ENCODE measurements around the gene FAM107B. TPM values are rescaled to one million over a fixed set of nuclear protein-coding genes. Genes with fewer than 3 reads are reported as not detected.

The FAM107B gene
- total and polyA plus RNA-seq, 8 donors = 22.6 to 105 (median 54.5) TPM

GRCh38 chr10:14781763-14782162 is 7.1 kb upstream of the FAM107B start:
- no peak for ATAC-seq
- Histone ChIP-seq H3K36me3 (no peaks in the 10 kb centered on the region), H3K27me3 (no peaks in the 10 kb centered on the region), H3K9me3 (no peaks in the 10 kb centered on the region), H3K27ac (no peak overlapping the region), H3K4me3 (no peak overlapping the region), H3K4me1 (peaks cover 0 to 13% (median 0%) of the 10 kb centered on the region in 3 donors)
- no peak for FAIRE-seq
- no peak for TF ChIP-seq CTCF (IDR thresholded peaks at IDR 0.05)
- no peak for DNase-seq
- intact Hi-C loops (cut with DNase I) = no loop called here
- WGBS, 2 donors = 85 to 91% methylated on average over 7 of the region's 7 CpGs

GRCh38 chr10:14779001-14779651 is 4.4 kb upstream of the FAM107B start:
- H3K4me3 ChIP-seq = no peak overlapping the region
- H3K9me3 ChIP-seq = no peaks in the 10 kb centered on the region
- H3K4me1 ChIP-seq = peaks cover 0 to 13% (median 0%) of the 10 kb centered on the region in 3 donors
- H3K36me3 ChIP-seq = no peaks in the 10 kb centered on the region
- TF ChIP-seq CTCF (IDR thresholded peaks at IDR 0.05) = no peak
- H3K27me3 ChIP-seq = no peaks in the 10 kb centered on the region
- H3K27ac ChIP-seq = peak overlapping the region in 2 of 4 donors; percentile 18
- ATAC-seq (peak; percentile 48 to 73 (median 67)), FAIRE-seq (no peak), DNase-seq (no peak)
- 39 to 44% methylated on average over 6 of the region's 6 CpGs for WGBS, 2 donors
- intact Hi-C loops (cut with DNase I) = no loop called here

GRCh38 chr10:14776546-14776945 is 1.8 kb upstream of the FAM107B start:
- FAIRE-seq = no peak

GRCh38 chr10:14775656-14776055 is 959 bp upstream of the FAM107B start:
- WGBS, 2 donors = 71 to 74% methylated on average over 3 of the region's 3 CpGs
- FAIRE-seq (no peak), ATAC-seq (no peak), DNase-seq (no peak)
- H3K27ac ChIP-seq = no peak overlapping the region
- intact Hi-C loops (cut with DNase I) = no loop called here
- no peak for TF ChIP-seq CTCF (IDR thresholded peaks at IDR 0.05)
- no peaks in the 10 kb centered on the region for H3K36me3 ChIP-seq
- H3K9me3 ChIP-seq = no peaks in the 10 kb centered on the region
- no peaks in the 10 kb centered on the region for H3K27me3 ChIP-seq
- H3K4me3 ChIP-seq = no peak overlapping the region
- peaks cover 0 to 13% (median 0%) of the 10 kb centered on the region in 3 donors for H3K4me1 ChIP-seq

More at GRCh38 chr10:14776546-14776945, 1.8 kb upstream of the FAM107B start:
- H3K9me3 ChIP-seq = no peaks in the 10 kb centered on the region
- H3K27ac ChIP-seq = no peak overlapping the region
- H3K4me1 ChIP-seq = peaks cover 0 to 13% (median 0%) of the 10 kb centered on the region in 3 donors
- no peak for TF ChIP-seq CTCF (IDR thresholded peaks at IDR 0.05)
- no peak overlapping the region for H3K4me3 ChIP-seq
- no peaks in the 10 kb centered on the region for H3K36me3 ChIP-seq
- ATAC-seq = no peak
- intact Hi-C loops (cut with DNase I) = no loop called here
- WGBS, 2 donors = 87 to 92% methylated on average over 9 of the region's 9 CpGs
- DNase-seq = no peak
- no peaks in the 10 kb centered on the region for H3K27me3 ChIP-seq

GRCh38 chr10:14774214-14774580 is 500 bp downstream of the FAM107B start:
- Histone ChIP-seq H3K9me3 (no peaks in the 10 kb centered on the region), H3K27ac (no peak overlapping the region), H3K4me3 (no peak overlapping the region), H3K36me3 (no peaks in the 10 kb centered on the region), H3K4me1 (peaks cover 0 to 10% (median 0%) of the 10 kb centered on the region in 3 donors), H3K27me3 (no peaks in the 10 kb centered on the region)
- ATAC-seq (no peak), DNase-seq (no peak), FAIRE-seq (no peak)
- TF ChIP-seq CTCF (IDR thresholded peaks at IDR 0.05) = no peak
- 89 to 93% methylated on average over 22 of the region's 22 CpGs for WGBS, 2 donors
- intact Hi-C loops (cut with DNase I) = no loop called here

All from pancreas (tissue), 10 donors.